Natural killer cell (primary cell): Measurements from ENCODE around the gene RNGTT. TPM values are rescaled to one million over a fixed set of nuclear protein-coding genes. Genes with fewer than 3 reads are reported as not detected.

Experiments
- ATAC-seq, 3 donors: fragments of 150-1000 bp in 2 of 3; fragments of 200-7000 bp in 1 of 3; cut with Tn5 transposase; 1 replicate in 1 of 3; 2 replicates in 2 of 3; pipeline ENCODE4 v1.10.0; 2021; ENCODE audit warnings: mild to moderate bottlenecking in 2 of 3, moderate library complexity in 2 of 3
- DNase-seq, 2 donors: peaks; one replicate each; pipeline versions ENCODE4 v3.0.0 to v3.0.0-alpha.2; 2013 to 2021; ENCODE audit warnings: mixed read lengths in 1 of 2
- H3K27ac ChIP-seq: one replicate; pipeline ENCODE4 v1.5.1; 2013; ENCODE audit warnings: mild to moderate bottlenecking, low read length
- H3K27me3 ChIP-seq: one replicate; pipeline ENCODE4 v1.6.1; 2013; ENCODE audit warnings: low read length; ENCODE audit not compliant: control insufficient read depth, insufficient read depth
- H3K36me3 ChIP-seq: one replicate; pipeline ENCODE4 v1.6.1; 2013; ENCODE audit warnings: low read length; ENCODE audit not compliant: control insufficient read depth, insufficient read depth
- H3K4me1 ChIP-seq: one replicate; pipeline ENCODE4 v1.6.1; 2013; ENCODE audit warnings: low read length; ENCODE audit not compliant: control insufficient read depth, insufficient read depth
- H3K4me3 ChIP-seq: one replicate; pipeline ENCODE4 v1.5.1; 2013; ENCODE audit warnings: low read length
- H3K9me3 ChIP-seq: one replicate; pipeline ENCODE4 v1.6.1; 2013; ENCODE audit warnings: low read length; ENCODE audit not compliant: control insufficient read depth, insufficient read depth
- H3K27ac Mint-ChIP-seq, 2 donors: one replicate each; pipeline ENCODE4 v1.8.0; 2022; ENCODE audit warnings: mild to moderate bottlenecking in 2 of 2, mixed read lengths in 2 of 2, moderate library complexity in 1 of 2
- H3K27me3 Mint-ChIP-seq, 2 donors: one replicate each; pipeline ENCODE4 v1.8.0; 2022; ENCODE audit warnings: low read depth in 2 of 2, mixed read lengths in 2 of 2
- H3K36me3 Mint-ChIP-seq: one replicate; pipeline ENCODE4 v1.8.0; 2022; ENCODE audit warnings: mixed read lengths
- H3K4me1 Mint-ChIP-seq, 2 donors: one replicate each; pipeline ENCODE4 v1.8.0; 2022; ENCODE audit warnings: mixed read lengths in 2 of 2
- H3K4me3 Mint-ChIP-seq: one replicate; pipeline ENCODE4 v1.8.0; 2022; ENCODE audit warnings: mild to moderate bottlenecking, moderate library complexity, mixed read lengths
- H3K9me3 Mint-ChIP-seq, 2 donors: one replicate each; pipeline ENCODE4 v1.8.0; 2022; ENCODE audit warnings: mixed read lengths in 2 of 2
- CTCF ChIP-seq: fragments of 200-600 bp; IDR thresholded peaks from one replicate; pipeline ENCODE4 v1.8.0; 2022; ENCODE audit warnings: antibody characterized with exemption
- whole genome bisulfite sequencing: methylation state at CpG from one replicate; pipeline ENCODE4 v1.1.7; 2013; ENCODE audit warnings: missing lambda C conversion rate; ENCODE audit not compliant: insufficient coverage; 5-methylcytosine and 5-hydroxymethylcytosine counted together
- intact Hi-C: fragments of 100-400 bp; cut with micrococcal nuclease; formaldehyde crosslinking; loops from one replicate; pipeline ENCODE4 v1.14.2; 2022
- total RNA-seq, 4 donors: library from RNA; stranded (reverse); fragments of 120-200 nt in 1 of 4; gene quantifications; one replicate each; pipeline versions ENCODE4 v1.2.3 to v1.2.4, GENCODE V29; 2013 to 2022

The RNGTT gene
- total RNA-seq, 3 donors from 2014 or later (not counting 1 experiment from before 2014, with no cell fraction given): 23.1 to 27.2 (median 23.1) TPM

- Histone ChIP-seq H3K9me3 (no peaks in the 10 kb centered on the region), H3K36me3 (peaks cover 3% of the 10 kb centered on the region), H3K27me3 (no peaks in the 10 kb centered on the region), H3K4me1 (no peaks in the 10 kb centered on the region), H3K27ac (no peak overlapping the region), H3K4me3 (no peak overlapping the region)
- Mint-ChIP-seq H3K9me3 (peaks cover 2 to 4% of the 10 kb centered on the region in 2 donors), H3K27ac (no peak overlapping the region), H3K4me3 (no peak overlapping the region), H3K4me1 (peaks cover 9 to 11% of the 10 kb centered on the region in 2 donors), H3K27me3 (no peaks in the 10 kb centered on the region), H3K36me3 (peaks cover 8% of the 10 kb centered on the region)
- TF ChIP-seq CTCF: no peak
- WGBS: 92% methylated on average over 2 of the region's 3 CpGs
- DNase-seq (no peak), ATAC-seq (no peak)
- intact Hi-C loops: no loop called here
Measured at GRCh38 chr6:88683734-88684133, 279.7 kb downstream of the RNGTT start.

- H3K36me3 Mint-ChIP-seq: peaks cover 7% of the 10 kb centered on the region
- H3K27ac Mint-ChIP-seq: no peak overlapping the region
- no peak for TF ChIP-seq CTCF
- no peaks in the 10 kb centered on the region for H3K9me3 Mint-ChIP-seq
- peaks cover 6 to 9% of the 10 kb centered on the region in 2 donors for H3K4me1 Mint-ChIP-seq
- ATAC-seq (no peak), DNase-seq (no peak)
- Histone ChIP-seq H3K27me3 (no peaks in the 10 kb centered on the region), H3K4me1 (no peaks in the 10 kb centered on the region), H3K36me3 (peaks cover 4% of the 10 kb centered on the region), H3K27ac (no peak overlapping the region), H3K9me3 (no peaks in the 10 kb centered on the region), H3K4me3 (no peak overlapping the region)
- H3K4me3 Mint-ChIP-seq: no peak overlapping the region
- H3K27me3 Mint-ChIP-seq: no peaks in the 10 kb centered on the region
- intact Hi-C loops: no loop called here
- 95% methylated on average over 4 of the region's 6 CpGs for WGBS
Measured at GRCh38 chr6:88680654-88681053, 282.8 kb downstream of the RNGTT start.

GRCh38 chr6:88679841-88680240, 283.6 kb downstream of the RNGTT start:
- no peaks in the 10 kb centered on the region for H3K9me3 ChIP-seq
- no peak for ATAC-seq

More at GRCh38 chr6:88679841-88680240, 283.6 kb downstream of the RNGTT start:
- Mint-ChIP-seq H3K27ac (no peak overlapping the region), H3K27me3 (no peaks in the 10 kb centered on the region), H3K36me3 (peaks cover 7% of the 10 kb centered on the region), H3K4me3 (no peak overlapping the region), H3K9me3 (no peaks in the 10 kb centered on the region), H3K4me1 (peaks cover 6 to 9% of the 10 kb centered on the region in 2 donors)
- H3K4me3 ChIP-seq: no peak overlapping the region
- intact Hi-C loops: no loop called here
- H3K27ac ChIP-seq: no peak overlapping the region
- 85% methylated on average over 2 of the region's 4 CpGs for WGBS
- TF ChIP-seq CTCF: no peak
- DNase-seq: no peak
- H3K4me1 ChIP-seq: no peaks in the 10 kb centered on the region
- no peaks in the 10 kb centered on the region for H3K27me3 ChIP-seq
- peaks cover 4% of the 10 kb centered on the region for H3K36me3 ChIP-seq
